Measurements from ENCODE around the gene SMIM13. TPM values are rescaled to one million over a fixed set of nuclear protein-coding genes. Genes with fewer than 3 reads are reported as not detected.

Gene SMIM13
- total RNA-seq, 1 donor from 2014 or later: 10.6 TPM

GRCh38 chr6:11128608-11129007, 35.0 kb downstream of the SMIM13 start:
- TF ChIP-seq CTCF (IDR thresholded peaks at IDR 0.05; ENCODE audit: partially characterized antibody, unreplicated experiment): no peak
- H3K9me3 Mint-ChIP-seq (ENCODE audit: unreplicated experiment): peaks cover 2% of the 10 kb centered on the region
- DNase-seq: no peak
- H3K27ac Mint-ChIP-seq (ENCODE audit: unreplicated experiment): no peak overlapping the region
- H3K36me3 Mint-ChIP-seq (ENCODE audit: unreplicated experiment): peaks cover 5% of the 10 kb centered on the region
- H3K4me3 Mint-ChIP-seq (ENCODE audit: unreplicated experiment): no peak overlapping the region
- H3K4me1 Mint-ChIP-seq (ENCODE audit: low read depth, unreplicated experiment): peaks cover 11% of the 10 kb centered on the region
- H3K27me3 Mint-ChIP-seq (ENCODE audit: unreplicated experiment): no peaks in the 10 kb centered on the region

GRCh38 chr6:11129908-11130565, 36.4 kb downstream of the SMIM13 start:
- no peak for TF ChIP-seq CTCF (IDR thresholded peaks at IDR 0.05; ENCODE audit: partially characterized antibody, unreplicated experiment)
- Mint-ChIP-seq H3K4me1 (ENCODE audit: low read depth, unreplicated experiment) (peaks cover 11% of the 10 kb centered on the region), H3K9me3 (ENCODE audit: unreplicated experiment) (no peaks in the 10 kb centered on the region), H3K36me3 (ENCODE audit: unreplicated experiment) (peaks cover 5% of the 10 kb centered on the region), H3K4me3 (ENCODE audit: unreplicated experiment) (no peak overlapping the region), H3K27me3 (ENCODE audit: unreplicated experiment) (no peaks in the 10 kb centered on the region), H3K27ac (ENCODE audit: unreplicated experiment) (no peak overlapping the region)
- DNase-seq: no peak

GRCh38 chr6:11130605-11131004, 37.0 kb downstream of the SMIM13 start:
- no peak overlapping the region for H3K4me3 Mint-ChIP-seq (ENCODE audit: unreplicated experiment)
- no peaks in the 10 kb centered on the region for H3K9me3 Mint-ChIP-seq (ENCODE audit: unreplicated experiment)
- peaks cover 5% of the 10 kb centered on the region for H3K36me3 Mint-ChIP-seq (ENCODE audit: unreplicated experiment)
- H3K27me3 Mint-ChIP-seq (ENCODE audit: unreplicated experiment): no peaks in the 10 kb centered on the region
- peaks cover 11% of the 10 kb centered on the region for H3K4me1 Mint-ChIP-seq (ENCODE audit: low read depth, unreplicated experiment)
- H3K27ac Mint-ChIP-seq (ENCODE audit: unreplicated experiment): no peak overlapping the region
- TF ChIP-seq CTCF (IDR thresholded peaks at IDR 0.05; ENCODE audit: partially characterized antibody, unreplicated experiment): no peak
- DNase-seq: no peak

GRCh38 chr6:11132194-11132888, 38.7 kb downstream of the SMIM13 start:
- DNase-seq: no peak
- Mint-ChIP-seq H3K27ac (ENCODE audit: unreplicated experiment) (no peak overlapping the region), H3K4me3 (ENCODE audit: unreplicated experiment) (no peak overlapping the region), H3K27me3 (ENCODE audit: unreplicated experiment) (no peaks in the 10 kb centered on the region), H3K36me3 (ENCODE audit: unreplicated experiment) (peaks cover 3% of the 10 kb centered on the region), H3K9me3 (ENCODE audit: unreplicated experiment) (no peaks in the 10 kb centered on the region), H3K4me1 (ENCODE audit: low read depth, unreplicated experiment) (peaks cover 11% of the 10 kb centered on the region)
- TF ChIP-seq CTCF (IDR thresholded peaks at IDR 0.05; ENCODE audit: partially characterized antibody, unreplicated experiment): no peak

GRCh38 chr6:11133281-11133680, 39.6 kb downstream of the SMIM13 start:
- Mint-ChIP-seq H3K27me3 (ENCODE audit: unreplicated experiment) (no peaks in the 10 kb centered on the region), H3K4me1 (ENCODE audit: low read depth, unreplicated experiment) (peaks cover 11% of the 10 kb centered on the region), H3K9me3 (ENCODE audit: unreplicated experiment) (no peaks in the 10 kb centered on the region), H3K27ac (ENCODE audit: unreplicated experiment) (no peak overlapping the region), H3K36me3 (ENCODE audit: unreplicated experiment) (no peaks in the 10 kb centered on the region), H3K4me3 (ENCODE audit: unreplicated experiment) (no peak overlapping the region)
- DNase-seq: no peak
- TF ChIP-seq CTCF (IDR thresholded peaks at IDR 0.05; ENCODE audit: partially characterized antibody, unreplicated experiment): no peak

All from glutamatergic neuron (in vitro differentiated cells).